Effector CD8-positive, alpha-beta T cell (primary cell): ENCODE data around the gene KCND3.

Experiments used
- DNase-seq: peaks from one replicate; lab custom pipeline; 2025; lab: John Stamatoyannopoulos, UW

The KCND3 gene

GRCh38 chr1:111843177-111843576 lies 146.3 kb downstream of the KCND3 start:
- no peak for DNase-seq

DNA sequence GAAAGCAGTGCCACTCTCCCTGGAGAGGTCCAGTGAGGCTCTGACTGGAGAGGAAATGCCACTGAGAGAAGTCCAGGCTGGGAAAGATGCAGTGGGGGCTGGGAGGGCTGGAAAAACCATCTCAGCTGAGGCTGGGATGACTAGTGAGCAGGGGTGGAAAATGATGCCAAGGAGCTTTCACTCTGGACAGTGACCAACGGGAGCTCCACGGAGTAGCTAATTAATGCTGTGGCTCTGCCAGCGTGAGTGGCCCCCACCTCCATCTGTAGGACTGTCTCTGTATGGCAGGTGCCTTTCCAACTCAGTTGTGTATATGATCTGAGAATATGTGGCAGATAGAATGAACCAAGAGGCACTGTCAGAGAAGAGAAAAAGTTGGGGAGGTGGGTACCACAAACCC lies 147.1 kb downstream of the KCND3 start:
- no peak for DNase-seq

DNA sequence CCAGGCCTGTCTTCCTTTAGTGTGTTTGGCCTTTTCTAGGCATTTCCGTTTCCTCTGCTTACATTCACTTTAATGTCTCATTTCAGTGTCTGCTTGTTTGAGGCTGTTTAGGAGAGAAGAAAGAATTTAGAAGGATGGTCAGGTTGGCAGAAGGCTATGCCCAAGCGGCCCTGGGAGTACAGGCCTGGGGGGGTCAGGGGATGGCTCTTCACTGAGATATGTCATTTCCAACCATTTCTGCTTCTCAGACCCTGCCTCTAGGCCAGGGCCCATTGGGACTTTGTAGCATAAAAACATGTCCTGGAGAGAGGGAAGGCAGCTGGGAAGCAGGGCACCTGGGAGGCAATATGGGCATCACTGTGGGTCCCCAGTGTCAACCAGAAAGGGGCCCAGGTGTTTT lies 147.7 kb downstream of the KCND3 start:
- DNase-seq: no peak

DNA sequence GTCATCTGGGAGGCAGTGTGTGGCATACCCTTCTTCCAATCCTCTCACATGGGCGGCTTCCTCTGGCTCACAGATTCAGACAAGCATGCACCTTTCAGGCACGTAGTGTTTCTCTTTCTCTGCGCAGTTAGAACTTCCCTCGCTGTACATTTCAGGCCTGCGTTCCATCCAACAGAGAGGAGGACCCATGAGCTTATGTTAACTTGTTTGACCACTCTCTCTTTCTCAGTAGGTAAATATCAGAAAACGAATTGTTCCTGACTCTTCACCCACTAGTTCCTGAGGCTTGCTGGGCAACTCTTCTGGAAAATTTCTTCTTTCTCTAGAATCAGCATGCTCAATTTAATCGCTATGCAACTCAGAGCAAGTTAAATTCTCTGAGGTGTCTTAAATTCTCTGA lies 148.3 kb downstream of the KCND3 start:
- no peak for DNase-seq

DNA sequence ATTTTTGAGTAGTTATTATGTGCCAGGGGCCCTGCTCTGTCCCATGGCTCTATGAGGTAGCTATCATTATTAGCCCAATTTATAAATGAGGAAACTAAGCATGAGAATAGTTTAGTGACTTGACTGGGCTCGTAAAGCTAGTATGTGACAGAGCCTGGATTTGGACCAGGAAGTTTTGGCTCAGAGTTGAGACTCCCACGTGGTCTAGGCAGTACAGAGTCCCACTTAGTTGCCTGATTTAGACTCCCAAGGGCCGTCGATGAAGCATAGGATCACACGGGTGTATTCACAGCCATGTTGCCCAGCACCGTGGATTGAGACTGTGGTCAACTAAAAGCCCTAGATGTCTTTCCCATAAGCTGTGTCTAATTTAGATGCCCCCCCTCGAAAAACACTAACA lies 152.1 kb downstream of the KCND3 start:
- DNase-seq: no peak

GRCh38 chr1:111836111-111836510 lies 153.4 kb downstream of the KCND3 start:
- DNase-seq: no peak

- no peak for DNase-seq
Observed at GRCh38 chr1:111835514-111835913, 154.0 kb downstream of the KCND3 start.

- no peak for DNase-seq
Observed at GRCh38 chr1:111834956-111835355, 154.5 kb downstream of the KCND3 start.

DNA sequence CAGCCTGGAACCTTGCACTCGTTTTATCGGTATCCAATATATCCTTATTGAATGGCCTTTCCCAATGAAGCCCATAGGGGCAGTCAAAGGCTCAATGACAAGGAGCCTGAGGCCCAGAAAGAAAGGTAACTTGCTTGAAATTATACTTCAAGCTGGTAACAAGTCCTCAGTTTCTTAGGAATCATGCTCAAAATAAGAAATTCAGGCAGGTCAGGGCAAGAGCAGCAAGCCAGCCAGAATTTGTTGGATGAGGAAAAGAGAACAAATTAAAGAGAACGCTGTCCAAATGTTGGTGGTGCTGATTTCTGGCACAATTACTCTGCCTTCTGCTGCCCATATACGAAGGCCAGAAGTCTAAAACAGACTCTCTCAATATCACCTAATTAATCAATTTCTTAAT lies 156.1 kb downstream of the KCND3 start:
- no peak for DNase-seq

- no peak for DNase-seq
Observed at GRCh38 chr1:111832521-111833155, 156.8 kb downstream of the KCND3 start.

GRCh38 chr1:111831153-111831552 lies 158.3 kb downstream of the KCND3 start:
- DNase-seq: no peak

- no peak for DNase-seq
Observed at GRCh38 chr1:111827946-111828345, 161.5 kb downstream of the KCND3 start.

DNA sequence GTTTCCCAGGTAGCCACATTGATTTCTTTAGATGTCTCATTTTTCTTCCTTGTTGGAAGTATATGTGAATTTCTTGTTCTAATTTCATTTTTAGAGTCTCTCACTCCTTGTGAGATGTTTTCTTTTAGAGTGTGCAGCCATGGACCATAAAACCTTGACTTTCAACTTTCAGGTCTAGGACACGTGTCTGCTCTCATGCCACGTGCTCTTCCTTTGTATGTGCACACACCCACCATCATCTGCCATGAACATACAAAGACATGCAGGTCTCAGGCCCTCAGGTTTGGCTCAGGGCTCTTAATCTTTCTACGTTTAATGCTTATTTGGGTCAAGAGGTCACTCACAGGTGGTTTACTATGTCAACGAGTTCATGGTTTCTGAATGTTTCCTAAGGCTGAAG lies 163.2 kb downstream of the KCND3 start:
- no peak for DNase-seq

- DNase-seq: no peak
Observed at GRCh38 chr1:111825217-111825616, 164.3 kb downstream of the KCND3 start.

- no peak for DNase-seq
Observed at GRCh38 chr1:111822138-111822537, 167.3 kb downstream of the KCND3 start.

DNA sequence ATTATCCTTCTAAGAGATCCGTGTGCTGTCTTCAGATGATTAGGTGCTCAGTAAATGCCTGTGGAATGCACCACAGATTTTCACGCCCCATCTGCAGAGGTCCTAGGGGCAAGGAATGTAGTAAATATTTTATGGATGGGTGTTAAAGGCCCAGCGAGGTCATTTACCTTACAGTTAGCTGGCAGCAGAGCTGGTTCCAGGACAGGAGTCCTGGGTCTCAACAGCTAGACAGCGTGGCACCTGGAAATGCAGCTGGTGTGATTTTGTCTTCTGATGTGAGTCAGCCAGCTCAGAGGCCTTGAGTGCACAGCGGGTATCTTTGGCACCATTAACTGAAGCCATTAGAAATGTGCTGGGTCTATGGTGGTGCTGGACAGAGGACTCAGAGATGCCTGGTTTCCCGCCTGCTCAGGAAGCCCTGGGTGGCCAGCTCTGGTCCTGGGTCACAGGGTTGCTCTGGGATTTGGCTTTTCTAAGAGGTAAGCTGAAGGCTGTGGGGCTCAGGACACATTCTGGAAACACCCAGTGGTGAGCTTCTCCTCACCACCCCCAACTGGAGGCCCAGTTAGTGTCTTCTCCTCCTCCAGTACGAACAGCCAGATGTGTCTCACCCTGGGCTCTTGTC lies 168.2 kb downstream of the KCND3 start:
- no peak for DNase-seq

DNA sequence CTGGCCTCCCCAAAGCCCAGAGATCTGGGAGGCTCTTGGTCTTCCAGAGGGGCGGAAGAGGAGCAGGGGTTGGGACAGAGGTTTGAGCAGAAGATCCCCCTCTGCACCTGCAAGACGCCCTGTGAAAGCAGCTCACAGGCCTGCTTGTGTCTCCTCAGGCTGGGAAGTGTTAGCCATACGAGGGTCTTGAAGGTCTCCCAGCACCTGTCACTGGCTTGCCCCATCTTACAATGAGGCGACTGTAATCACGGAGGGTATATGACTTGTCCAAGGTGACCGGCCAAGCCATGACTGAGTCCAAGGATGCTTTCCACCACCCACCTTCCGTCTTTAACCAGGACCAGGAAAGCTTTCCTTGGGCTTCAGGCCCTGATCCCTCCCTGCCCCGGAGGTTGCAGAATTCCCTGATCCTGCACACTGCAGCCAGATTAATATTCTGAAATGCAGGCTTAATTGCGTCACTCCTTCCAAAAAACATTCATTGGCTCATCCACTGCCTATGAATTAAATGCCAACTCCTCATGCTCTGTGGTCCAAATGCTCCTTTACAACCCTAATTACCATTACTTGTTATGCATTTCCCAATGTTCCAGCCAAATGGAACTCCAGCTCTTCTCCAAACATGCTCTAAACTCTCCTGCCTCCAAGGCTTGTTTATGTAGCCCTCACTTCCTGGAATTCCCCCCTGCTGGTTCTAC lies 169.8 kb downstream of the KCND3 start:
- no peak for DNase-seq

GRCh38 chr1:111818546-111818945 lies 170.9 kb downstream of the KCND3 start:
- no peak for DNase-seq

DNA sequence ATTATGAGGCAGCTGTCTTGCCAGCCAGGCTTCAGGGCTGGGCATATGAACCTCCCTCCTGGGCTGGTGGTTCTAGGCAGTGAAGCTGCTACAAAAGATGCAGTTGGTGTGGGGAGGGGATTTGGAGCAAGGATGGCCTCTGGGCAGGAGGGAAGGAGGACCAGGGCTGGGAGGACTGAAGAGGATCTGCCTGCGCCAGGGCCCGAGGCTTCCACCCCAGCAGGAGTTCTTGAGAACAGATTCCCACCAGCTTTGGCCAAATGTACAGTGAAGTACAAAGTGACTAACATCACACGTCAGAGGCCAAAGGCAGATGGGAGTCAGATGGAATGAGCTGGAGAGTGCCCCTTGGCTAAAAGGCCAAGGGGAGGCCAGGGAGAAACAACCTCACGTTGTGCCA lies 171.4 kb downstream of the KCND3 start:
- DNase-seq: no peak

GRCh38 chr1:111814642-111815041 lies 174.8 kb downstream of the KCND3 start:
- DNase-seq: no peak

DNA sequence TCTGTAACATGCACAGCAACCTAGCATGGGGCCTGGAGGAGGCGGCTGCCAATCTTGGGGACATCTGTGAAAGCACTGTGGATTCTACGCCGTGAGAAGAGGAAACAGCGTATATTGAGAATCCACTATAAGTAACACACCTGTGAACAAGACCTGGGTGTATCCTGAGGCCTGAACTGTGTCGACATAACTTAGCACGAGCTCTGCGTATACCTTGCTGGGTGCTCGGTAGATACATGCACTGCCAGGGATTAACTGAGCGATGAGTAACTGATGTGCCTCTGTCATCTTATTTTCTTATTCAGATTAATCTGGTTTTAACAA lies 175.2 kb downstream of the KCND3 start:
- DNase-seq: no peak

GRCh38 chr1:111813440-111814304 lies 175.8 kb downstream of the KCND3 start:
- DNase-seq: no peak

DNA sequence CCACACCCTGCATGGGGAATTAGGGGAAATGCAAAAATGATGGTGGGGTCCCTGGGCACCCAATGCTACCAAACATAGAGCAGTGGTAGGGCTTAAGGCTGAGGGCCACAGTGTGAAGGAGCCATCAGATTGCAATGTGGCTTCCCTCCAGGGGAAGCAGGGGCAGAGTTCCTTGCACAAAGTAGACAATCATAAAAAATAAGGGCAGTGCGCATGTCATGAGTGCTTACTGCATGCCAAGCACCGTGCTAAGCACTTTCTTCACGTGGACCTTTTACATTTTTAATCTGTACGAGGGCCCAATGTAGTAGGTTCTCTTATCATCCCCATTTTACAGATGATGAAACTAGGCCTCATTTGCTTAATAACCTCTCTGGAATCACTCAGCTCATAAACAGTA lies 177.2 kb downstream of the KCND3 start:
- no peak for DNase-seq
